ENCODE data around the gene GPR52. TPM values are rescaled to one million over a fixed set of nuclear protein-coding genes. Genes with fewer than 3 reads are reported as not detected.

GPR52 gene
- total and polyA plus RNA-seq, 2 of the 4 experiments (the other 2 are of a cell fraction) = 0.90 TPM; not detected in 1

DNA sequence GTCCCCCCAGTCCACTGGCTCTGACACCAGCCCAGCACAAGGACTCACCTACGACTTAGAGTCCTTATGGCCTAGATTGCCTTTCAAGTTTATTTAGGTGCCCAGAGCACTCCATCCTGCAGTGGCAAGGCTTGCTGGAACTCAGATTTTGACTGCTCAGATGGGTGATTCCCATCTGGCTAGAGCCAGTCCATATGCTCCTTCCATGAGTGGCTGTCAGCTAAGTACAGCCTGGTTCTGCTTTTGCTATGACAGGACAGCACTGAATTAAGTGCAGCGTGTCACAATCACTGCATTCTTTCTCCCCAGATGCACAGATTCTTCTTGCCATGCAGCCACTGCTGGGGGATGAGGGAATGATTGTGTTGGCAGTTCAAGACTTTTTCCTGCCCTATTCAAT lies 43.8 kb downstream of the GPR52 start:
- no peaks in the 10 kb centered on the region for H4K20me1 ChIP-seq (ENCODE audit: insufficient read depth, low read length)
- H3K4me3 ChIP-seq (ENCODE audit: insufficient read depth, low read depth, low read length) = no peak overlapping the region
- H3K23ac ChIP-seq (ENCODE audit: low read depth, low read length) = no peak overlapping the region
- no peak overlapping the region for H3K18ac ChIP-seq (ENCODE audit: low read depth, low read length)
- no peak overlapping the region for H3K56ac ChIP-seq (ENCODE audit: extremely low read depth, insufficient read depth, low read length)
- CTCF ChIA-PET = no interaction called here
- DNase-seq (no peak), ATAC-seq (ENCODE audit: low read depth) (no peak)
- dilution Hi-C loops (cut with HindIII; ENCODE audit: low sequenced_read_pairs, unreplicated experiment) = no loop called here
- H3K27ac ChIP-seq (ENCODE audit: insufficient read depth, low read length) = no peak overlapping the region
- no peak overlapping the region for H2AK9ac ChIP-seq (replicated peaks; ENCODE audit: low read depth, low read length, poor library complexity)
- H3K9ac ChIP-seq (ENCODE audit: low read depth, low read length) = no peak overlapping the region
- no CpG with 5 or more reads among the region's 2 CpGs for WGBS, 2 experiments (ENCODE audit: extremely low coverage in 2 of 2, insufficient read length in 1 of 2)
- no peak overlapping the region for H2AFZ ChIP-seq (replicated peaks; ENCODE audit: low read length, poor library complexity)
- in situ Hi-C loops (cut with MboI; ENCODE audit: low sequenced_read_pairs) = no loop called here
- no peaks in the 10 kb centered on the region for H3K36me3 ChIP-seq (ENCODE audit: control insufficient read depth, insufficient read depth, low read length)
- no peaks in the 10 kb centered on the region for H3K79me1 ChIP-seq (ENCODE audit: low read depth in 1 of 2, low read length in 2 of 2)
- H2BK120ac ChIP-seq (ENCODE audit: low read depth, low read length) = no peak overlapping the region
- H4K8ac ChIP-seq (ENCODE audit: low read depth in 2 of 2, low read length in 2 of 2) = no peak overlapping the region
- no peaks in the 10 kb centered on the region for H3K27me3 ChIP-seq (ENCODE audit: control insufficient read depth, insufficient read depth, low read length)
- no peaks in the 10 kb centered on the region for H3K9me1 ChIP-seq (ENCODE audit: insufficient read depth, low read length)
- H4K91ac ChIP-seq (ENCODE audit: insufficient read depth, low read depth, low read length) = no peak overlapping the region
- H2BK5ac ChIP-seq (ENCODE audit: low read depth, low read length, poor library complexity, severe bottlenecking) = no peak overlapping the region
- no peak for TF ChIP-seq RFX5 (IDR thresholded peaks at IDR 0.05; ENCODE audit: low read depth, low read length)
- no peak for TF ChIP-seq MXI1 (IDR thresholded peaks at IDR 0.05; ENCODE audit: borderline replicate concordance, low read depth, low read length)
- TF ChIP-seq POLR2A (IDR thresholded peaks at IDR 0.05; ENCODE audit: low read depth, low read length) = no peak
- no peak for TF ChIP-seq BHLHE40 (IDR thresholded peaks at IDR 0.05; ENCODE audit: low read depth, low read length)
- no peak for TF ChIP-seq MAZ (IDR thresholded peaks at IDR 0.05; ENCODE audit: borderline replicate concordance, low read depth, low read length)
- TF ChIP-seq, protein P1, sequence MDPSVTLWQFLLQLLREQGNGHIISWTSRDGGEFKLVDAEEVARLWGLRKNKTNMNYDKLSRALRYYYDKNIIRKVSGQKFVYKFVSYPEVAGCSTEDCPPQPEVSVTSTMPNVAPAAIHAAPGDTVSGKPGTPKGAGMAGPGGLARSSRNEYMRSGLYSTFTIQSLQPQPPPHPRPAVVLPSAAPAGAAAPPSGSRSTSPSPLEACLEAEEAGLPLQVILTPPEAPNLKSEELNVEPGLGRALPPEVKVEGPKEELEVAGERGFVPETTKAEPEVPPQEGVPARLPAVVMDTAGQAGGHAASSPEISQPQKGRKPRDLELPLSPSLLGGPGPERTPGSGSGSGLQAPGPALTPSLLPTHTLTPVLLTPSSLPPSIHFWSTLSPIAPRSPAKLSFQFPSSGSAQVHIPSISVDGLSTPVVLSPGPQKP (IDR thresholded peaks at IDR 0.05; ENCODE audit: borderline replicate concordance, low read depth, low read length) = no peak
- no peak for TF ChIP-seq CHD1 (IDR thresholded peaks at IDR 0.05; ENCODE audit: low read depth, low read length)
- TF ChIP-seq, protein P2, sequence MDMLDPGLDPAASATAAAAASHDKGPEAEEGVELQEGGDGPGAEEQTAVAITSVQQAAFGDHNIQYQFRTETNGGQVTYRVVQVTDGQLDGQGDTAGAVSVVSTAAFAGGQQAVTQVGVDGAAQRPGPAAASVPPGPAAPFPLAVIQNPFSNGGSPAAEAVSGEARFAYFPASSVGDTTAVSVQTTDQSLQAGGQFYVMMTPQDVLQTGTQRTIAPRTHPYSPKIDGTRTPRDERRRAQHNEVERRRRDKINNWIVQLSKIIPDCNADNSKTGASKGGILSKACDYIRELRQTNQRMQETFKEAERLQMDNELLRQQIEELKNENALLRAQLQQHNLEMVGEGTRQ (IDR thresholded peaks at IDR 0.05; ENCODE audit: low read depth, low read length) = no peak
- no peak for TF ChIP-seq FOS (IDR thresholded peaks at IDR 0.05; ENCODE audit: low read depth, low read length)
- TF ChIP-seq RAD21 (IDR thresholded peaks at IDR 0.05; ENCODE audit: low read length) = no peak
- no peak for TF ChIP-seq CEBPB (IDR thresholded peaks at IDR 0.05; ENCODE audit: low read depth, low read length)
- TF ChIP-seq, protein P3, sequence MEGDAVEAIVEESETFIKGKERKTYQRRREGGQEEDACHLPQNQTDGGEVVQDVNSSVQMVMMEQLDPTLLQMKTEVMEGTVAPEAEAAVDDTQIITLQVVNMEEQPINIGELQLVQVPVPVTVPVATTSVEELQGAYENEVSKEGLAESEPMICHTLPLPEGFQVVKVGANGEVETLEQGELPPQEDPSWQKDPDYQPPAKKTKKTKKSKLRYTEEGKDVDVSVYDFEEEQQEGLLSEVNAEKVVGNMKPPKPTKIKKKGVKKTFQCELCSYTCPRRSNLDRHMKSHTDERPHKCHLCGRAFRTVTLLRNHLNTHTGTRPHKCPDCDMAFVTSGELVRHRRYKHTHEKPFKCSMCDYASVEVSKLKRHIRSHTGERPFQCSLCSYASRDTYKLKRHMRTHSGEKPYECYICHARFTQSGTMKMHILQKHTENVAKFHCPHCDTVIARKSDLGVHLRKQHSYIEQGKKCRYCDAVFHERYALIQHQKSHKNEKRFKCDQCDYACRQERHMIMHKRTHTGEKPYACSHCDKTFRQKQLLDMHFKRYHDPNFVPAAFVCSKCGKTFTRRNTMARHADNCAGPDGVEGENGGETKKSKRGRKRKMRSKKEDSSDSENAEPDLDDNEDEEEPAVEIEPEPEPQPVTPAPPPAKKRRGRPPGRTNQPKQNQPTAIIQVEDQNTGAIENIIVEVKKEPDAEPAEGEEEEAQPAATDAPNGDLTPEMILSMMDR (conservative IDR thresholded peaks at IDR 0.05; ENCODE audit: low read depth, low read length) = no peak
- TF ChIP-seq RCOR1 (IDR thresholded peaks at IDR 0.05; ENCODE audit: insufficient replicate concordance, low read length) = no peak
- no peak for TF ChIP-seq NFE2L2 (IDR thresholded peaks at IDR 0.05; ENCODE audit: low read depth, low read length)
- TF ChIP-seq MAFK (IDR thresholded peaks at IDR 0.05; ENCODE audit: low read depth, low read length) = no peak
- no peak for TF ChIP-seq SMC3 (IDR thresholded peaks at IDR 0.05; ENCODE audit: low read depth, low read length)
- H3K14ac ChIP-seq (replicated peaks; ENCODE audit: low read depth, low read length) = no peak overlapping the region
- no peaks in the 10 kb centered on the region for H3K4me1 ChIP-seq (ENCODE audit: control insufficient read depth, insufficient read depth, low read length)
- no peaks in the 10 kb centered on the region for H3K9me3 ChIP-seq (ENCODE audit: control insufficient read depth, insufficient read depth, low read length)
- H3K4ac ChIP-seq (ENCODE audit: low read depth, low read length) = no peak overlapping the region
- no peak overlapping the region for H3K4me2 ChIP-seq (ENCODE audit: low read depth, low read length)
- POLR2A ChIA-PET (ENCODE audit: unreplicated experiment) = no interaction called here
- no peak overlapping the region for H2BK15ac ChIP-seq (ENCODE audit: low read depth, low read length)
- no TSS peak for BruUV-seq (replicated peaks)
- no peak overlapping the region for H2BK20ac ChIP-seq (ENCODE audit: low read depth, low read length)
- intact Hi-C loops (cut with micrococcal nuclease) = no loop called here
- no peak overlapping the region for H4K5ac ChIP-seq (ENCODE audit: low read depth, low read length)
- H2AK5ac ChIP-seq (ENCODE audit: low read depth, low read length) = no peak overlapping the region

Measured in IMR-90 (cell line).